ENCODE measurements around the gene RND3.

RND3 gene

GRCh38 chr2:150474326-150475074 is 13.0 kb downstream of the RND3 start:
- DNase-seq, result no peak

GRCh38 chr2:150473767-150474166 is 13.7 kb downstream of the RND3 start:
- no peak for DNase-seq

- DNase-seq, result no peak
These were observed 15.0 kb downstream of the RND3 start for GRCh38 chr2:150472511-150472899.

- DNase-seq, result no peak
These were observed 15.5 kb downstream of the RND3 start for GRCh38 chr2:150471813-150472510.

GRCh38 chr2:150470435-150470834 is 17.0 kb downstream of the RND3 start:
- no peak for DNase-seq

- DNase-seq, result no peak
These were observed 17.7 kb downstream of the RND3 start for GRCh38 chr2:150469706-150470274.

GRCh38 chr2:150468350-150468960 is 19.0 kb downstream of the RND3 start:
- no peak for DNase-seq

- no peak for DNase-seq
These were observed 19.9 kb downstream of the RND3 start for GRCh38 chr2:150467621-150467963.

- no peak for DNase-seq
These were observed 20.5 kb downstream of the RND3 start for GRCh38 chr2:150466741-150467620.

- DNase-seq, result no peak
These were observed 21.5 kb downstream of the RND3 start for GRCh38 chr2:150465703-150466569.

- no peak for DNase-seq
These were observed 22.5 kb downstream of the RND3 start for GRCh38 chr2:150464986-150465385.

- no peak for DNase-seq
These were observed 23.2 kb downstream of the RND3 start for GRCh38 chr2:150464270-150464669.

GRCh38 chr2:150462770-150463169 is 24.7 kb downstream of the RND3 start:
- DNase-seq, result no peak

GRCh38 chr2:150459281-150459680 is 28.2 kb downstream of the RND3 start:
- DNase-seq, result no peak

- DNase-seq, result no peak
These were observed 36.7 kb downstream of the RND3 start for GRCh38 chr2:150450765-150451164.

- no peak for DNase-seq
These were observed 37.6 kb downstream of the RND3 start for GRCh38 chr2:150449856-150450255.

GRCh38 chr2:150445398-150445797 is 42.1 kb downstream of the RND3 start:
- DNase-seq, result no peak

- DNase-seq, result no peak
These were observed 45.0 kb downstream of the RND3 start for GRCh38 chr2:150442484-150442883.

GRCh38 chr2:150441784-150442183 is 45.7 kb downstream of the RND3 start:
- no peak for DNase-seq

- no peak for DNase-seq
These were observed 46.2 kb downstream of the RND3 start for GRCh38 chr2:150441226-150441625.

- DNase-seq, result no peak
These were observed 48.8 kb downstream of the RND3 start for GRCh38 chr2:150438654-150439053.

GRCh38 chr2:150438041-150438440 is 49.4 kb downstream of the RND3 start:
- no peak for DNase-seq

Measured in NCI-H187 (cell line).